Central memory CD4-positive, alpha-beta T cell (primary cell): Measurements from ENCODE around the gene WDR1.
"Not testable (repeated sequence)": the region's sequence is repeated elsewhere in the genome, so short reads cannot be mapped to it uniquely, and the experiment has no call there.

ENCODE experiments used
- DNase-seq: peaks from one replicate; pipeline ENCODE4 v3.0.0; 2022

The WDR1 gene

DNA sequence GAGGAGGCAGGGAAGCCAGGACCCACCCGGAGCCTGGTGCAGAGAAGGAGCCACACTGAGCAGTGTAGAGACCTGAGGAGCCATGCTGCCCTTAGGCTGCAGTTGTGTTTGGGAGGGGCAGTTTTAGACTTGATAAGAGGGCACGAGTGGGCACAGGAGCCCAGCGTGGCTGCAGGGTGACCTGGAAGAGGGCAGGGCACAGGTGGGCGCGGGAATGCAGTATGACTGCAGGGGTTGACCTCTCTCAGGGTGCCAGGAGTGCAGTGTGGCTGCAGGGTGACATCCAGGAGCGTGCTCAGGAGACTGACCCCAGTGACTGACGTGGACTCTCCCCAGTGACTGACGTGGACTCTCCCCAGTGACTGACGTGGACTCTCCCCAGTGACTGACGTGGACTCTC, 14.6 kb upstream of the WDR1 start:
- DNase-seq, result no peak

DNA sequence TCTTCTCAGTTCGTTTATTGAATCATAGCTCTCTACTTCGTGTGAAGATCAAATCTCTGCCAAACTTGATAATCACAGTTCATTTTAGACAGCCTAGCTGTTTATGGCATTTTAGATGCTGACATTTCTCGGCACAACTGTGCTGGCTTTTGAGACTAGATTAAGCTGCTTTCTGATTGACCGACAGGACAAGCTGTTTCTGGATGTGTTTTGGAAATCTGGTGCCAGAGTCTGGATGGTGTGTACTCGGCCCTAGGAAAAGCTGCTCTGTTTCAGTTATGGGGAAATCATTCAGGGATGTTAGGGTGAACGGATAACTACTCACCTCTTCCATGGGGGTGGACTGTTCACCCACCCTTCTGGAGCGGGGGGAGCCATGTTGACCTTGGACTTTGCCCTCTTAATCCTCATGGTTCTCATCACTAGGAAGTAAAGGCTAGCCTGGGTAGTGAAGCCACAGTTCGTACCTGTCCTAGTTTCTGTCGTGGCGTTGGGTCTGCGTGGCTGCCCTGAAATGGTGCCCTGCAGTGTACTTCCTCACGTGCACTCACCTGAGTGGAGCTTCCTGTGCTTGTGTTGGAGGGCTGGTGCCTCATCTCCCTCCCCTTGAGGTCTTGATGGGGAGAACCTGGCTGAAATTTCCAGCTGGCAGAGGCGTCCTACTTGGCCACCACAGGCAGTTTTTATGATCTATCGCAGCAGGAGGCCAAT, 13.7 kb upstream of the WDR1 start:
- DNase-seq, result no peak

DNA sequence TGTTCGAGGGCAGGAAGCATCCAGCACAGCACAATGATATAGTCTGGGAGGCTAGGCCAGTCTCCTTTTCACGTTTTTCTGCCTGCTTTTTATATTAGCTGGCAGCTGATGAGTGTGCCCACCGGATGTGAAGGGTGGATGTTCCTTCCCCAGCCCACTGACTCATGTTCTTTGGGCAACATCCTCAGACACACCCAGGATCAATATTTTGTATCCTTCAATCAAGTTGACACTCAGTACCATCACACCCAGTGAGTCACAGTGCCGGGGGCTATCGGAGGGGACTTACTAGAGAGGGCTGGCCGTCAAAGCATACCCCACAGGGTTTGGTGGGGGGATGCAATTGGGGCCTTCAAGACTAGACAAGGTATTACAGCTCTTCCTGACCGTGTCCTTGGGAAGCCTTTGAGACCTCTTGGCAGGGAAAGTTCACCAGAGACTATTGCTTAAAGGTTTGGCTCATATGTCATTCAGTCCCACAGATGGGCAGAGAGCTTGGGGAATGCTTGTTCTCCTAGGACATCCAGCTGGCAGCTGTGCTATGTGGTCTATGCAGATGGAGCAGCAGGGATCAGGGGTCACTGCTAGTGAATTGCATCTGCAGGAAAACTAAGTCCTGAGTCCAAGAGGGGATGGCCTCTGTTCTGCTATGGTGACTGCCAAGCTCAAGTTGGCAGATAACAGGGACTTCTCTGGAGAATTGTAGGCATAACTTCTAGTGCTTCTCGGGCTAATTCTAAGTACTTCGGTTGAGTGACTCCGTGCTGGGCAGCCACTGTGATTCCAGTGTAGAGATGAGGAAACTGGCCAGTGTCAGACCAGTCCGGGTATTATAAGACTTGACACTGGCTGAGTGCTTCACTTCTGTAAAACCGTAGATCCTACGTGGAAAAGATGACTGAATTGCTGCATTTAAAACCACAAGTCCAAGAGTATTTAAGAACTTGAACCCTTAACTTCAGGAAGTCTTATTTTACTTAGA, 12.9 kb upstream of the WDR1 start:
- no peak for DNase-seq

DNA sequence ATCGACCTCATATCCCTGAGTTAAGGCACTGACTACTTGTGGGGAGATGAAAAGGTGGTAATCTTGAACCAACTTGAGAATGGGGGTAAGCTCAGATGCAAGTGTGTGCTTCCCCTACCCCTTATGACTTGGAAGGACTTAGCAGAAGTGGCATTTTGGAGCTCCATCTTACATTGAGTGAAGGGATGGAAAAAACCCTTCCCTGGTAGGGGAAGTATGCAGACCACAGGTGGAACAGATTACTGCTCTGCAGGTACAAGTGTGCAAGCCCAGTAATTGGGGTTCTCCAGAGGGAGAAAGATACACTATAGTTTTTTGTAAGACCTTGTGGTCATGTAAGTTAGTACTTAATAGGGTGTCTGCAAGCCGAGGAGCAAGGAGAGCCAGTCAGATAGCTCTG, 12.2 kb upstream of the WDR1 start:
- no peak for DNase-seq

DNA sequence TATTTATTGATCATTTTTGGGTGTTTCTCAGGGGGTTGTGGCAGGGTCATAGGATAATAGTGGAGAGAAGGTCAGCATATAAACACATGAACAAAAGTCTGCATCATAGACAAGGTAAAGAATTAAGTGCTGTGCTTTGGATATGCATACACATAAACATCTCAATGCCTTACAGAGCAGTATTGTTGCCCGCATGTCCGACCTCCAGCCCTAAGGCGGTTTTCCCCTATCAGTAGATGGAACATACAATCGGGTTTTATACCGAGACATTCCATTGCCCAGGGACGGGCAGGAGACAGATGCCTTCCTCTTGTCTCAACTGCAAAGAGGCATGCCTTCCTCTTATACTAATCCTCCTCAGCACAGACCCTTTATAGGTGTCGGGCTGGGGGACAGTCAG, 10.9 kb upstream of the WDR1 start:
- DNase-seq, result not testable (repeated sequence)

DNA sequence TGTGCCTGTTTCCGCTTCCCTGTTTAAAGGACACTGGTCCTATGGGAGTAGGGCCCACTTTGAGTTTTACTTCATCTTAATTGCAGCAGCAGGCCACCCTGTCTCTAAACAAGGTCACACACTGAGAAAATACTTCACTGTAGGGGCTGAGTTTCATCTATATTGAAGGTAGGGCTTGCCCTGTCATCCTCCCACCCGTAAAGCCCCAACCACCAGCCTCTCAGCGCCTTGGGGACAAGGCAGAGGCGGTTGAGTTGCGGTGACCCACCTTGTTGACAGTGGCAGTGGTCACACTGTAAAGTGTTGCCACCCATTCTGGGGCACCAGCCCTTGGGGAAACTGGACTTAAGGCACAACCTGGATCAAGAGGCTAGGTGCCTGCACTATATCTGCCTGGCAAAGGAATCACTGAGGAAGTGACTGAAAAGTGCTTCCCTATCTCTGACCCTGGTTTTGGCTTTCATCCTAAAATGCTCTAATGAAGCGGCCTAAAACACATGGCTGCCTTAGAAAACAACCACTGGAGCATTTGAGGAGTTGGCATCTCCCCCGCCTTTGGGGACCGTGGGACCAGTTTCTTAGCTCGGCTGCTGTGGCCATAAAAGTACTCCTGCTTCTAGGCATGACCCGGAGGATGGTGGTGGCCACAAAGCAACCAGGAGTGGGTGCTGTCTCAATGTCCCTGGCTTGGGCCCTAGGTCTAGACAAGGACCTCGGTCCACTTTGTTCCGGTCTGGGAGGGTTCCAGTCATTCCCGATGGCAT, 7.8 kb upstream of the WDR1 start:
- no peak for DNase-seq

DNA sequence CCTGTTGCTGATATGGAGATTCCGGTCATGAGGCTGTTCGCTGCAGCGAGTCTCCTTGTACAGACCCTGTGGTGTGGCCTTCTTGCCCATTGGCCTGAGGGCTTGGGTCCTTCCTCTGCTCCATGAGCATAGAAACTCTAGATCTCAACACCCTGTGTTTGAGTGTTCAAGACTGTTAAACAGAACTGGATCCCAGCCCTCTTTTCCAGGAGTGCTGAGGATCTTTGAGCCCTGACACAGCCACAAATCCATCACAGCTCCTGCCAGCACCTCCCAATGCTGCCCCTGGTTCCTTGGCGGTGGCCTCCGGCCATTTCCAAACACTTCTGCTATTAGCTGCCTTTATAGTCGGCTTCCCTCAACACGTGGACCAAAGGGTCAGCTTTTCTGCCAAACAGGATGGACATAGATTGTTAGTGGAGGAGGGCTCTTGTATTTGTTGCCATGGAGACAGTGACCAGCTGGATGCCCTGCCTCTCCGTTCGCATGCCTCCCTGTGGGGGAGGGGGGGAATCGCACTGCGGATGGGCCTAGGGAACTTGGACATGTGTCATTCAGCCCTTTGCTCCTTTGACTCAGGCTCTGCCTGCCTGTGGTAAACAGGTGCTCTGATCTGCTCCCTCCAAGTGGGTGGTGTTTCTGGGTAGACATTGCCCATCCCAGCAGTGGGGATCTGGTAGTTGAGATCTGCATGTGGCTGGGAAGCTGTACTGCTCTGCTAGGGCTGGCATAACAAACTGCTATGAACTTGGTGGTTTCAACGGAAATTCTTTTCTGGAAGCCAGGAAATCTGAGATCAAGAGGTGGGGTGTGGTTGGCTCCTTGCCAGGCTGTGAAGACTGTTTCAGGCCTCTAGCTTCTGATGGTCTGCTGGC, 6.9 kb upstream of the WDR1 start:
- no peak for DNase-seq

DNA sequence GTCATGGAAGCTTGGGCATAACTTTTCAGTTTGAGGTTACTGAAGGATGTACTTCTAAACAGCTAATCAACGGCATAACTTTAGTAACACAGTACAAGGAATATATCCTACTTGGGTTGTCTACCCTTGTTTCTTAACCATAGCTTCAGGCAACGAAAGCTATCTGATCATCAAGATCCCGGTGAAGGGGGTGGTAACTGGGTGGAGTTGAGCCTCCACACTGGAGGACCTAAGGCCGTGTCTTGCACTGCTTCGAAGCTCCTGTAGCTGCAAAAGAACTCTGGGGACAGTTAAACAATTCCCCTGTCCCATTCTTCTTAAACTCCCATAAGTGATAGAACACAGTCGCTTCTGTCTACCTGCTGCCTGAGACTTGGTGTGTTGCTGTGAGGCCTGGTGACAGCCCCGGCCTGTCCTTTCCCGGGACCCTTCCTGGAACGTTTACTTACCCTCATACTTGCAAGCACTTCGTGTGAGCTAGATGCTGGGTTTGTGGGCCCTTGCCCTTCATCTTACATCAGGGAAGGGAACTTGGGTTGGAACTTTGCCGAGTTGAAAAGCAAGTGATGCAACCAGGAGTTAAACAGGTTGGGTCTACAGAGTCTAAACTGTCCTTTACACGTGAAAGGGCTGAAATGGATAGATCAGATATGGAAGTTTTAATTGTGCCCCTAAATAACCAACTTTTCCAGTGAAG, 5.8 kb upstream of the WDR1 start:
- DNase-seq, result no peak

DNA sequence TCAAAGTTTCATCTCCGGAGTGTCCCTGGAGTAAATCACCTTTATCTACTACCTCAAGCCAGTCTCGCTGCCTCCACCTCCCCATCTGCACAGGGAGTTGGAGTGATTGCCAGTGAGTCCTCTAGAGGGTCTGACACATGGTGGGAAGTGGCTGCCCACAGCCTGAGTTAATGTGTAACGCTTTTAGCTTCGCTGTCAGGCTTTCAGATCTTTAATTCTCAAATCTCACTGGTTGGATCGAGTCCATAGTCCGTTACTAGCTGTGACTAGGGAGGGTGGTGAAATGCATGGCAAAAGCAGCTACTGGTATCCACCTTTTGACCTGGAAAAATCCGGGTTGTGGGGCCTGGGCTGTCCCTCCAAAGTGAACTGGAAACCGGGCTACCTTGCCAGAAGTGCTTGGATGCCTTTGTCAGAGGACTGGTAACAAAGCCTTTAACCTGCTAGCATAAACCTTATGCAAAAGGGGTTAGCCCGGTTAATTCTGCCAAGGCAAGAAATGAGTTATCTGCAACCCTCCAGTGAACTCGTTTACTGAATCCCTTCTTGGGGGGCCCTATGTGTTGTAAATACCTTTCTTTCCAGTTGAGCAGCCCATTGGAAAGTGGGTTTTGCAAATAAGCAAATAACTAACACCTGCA, 5.1 kb upstream of the WDR1 start:
- DNase-seq, result no peak

DNA sequence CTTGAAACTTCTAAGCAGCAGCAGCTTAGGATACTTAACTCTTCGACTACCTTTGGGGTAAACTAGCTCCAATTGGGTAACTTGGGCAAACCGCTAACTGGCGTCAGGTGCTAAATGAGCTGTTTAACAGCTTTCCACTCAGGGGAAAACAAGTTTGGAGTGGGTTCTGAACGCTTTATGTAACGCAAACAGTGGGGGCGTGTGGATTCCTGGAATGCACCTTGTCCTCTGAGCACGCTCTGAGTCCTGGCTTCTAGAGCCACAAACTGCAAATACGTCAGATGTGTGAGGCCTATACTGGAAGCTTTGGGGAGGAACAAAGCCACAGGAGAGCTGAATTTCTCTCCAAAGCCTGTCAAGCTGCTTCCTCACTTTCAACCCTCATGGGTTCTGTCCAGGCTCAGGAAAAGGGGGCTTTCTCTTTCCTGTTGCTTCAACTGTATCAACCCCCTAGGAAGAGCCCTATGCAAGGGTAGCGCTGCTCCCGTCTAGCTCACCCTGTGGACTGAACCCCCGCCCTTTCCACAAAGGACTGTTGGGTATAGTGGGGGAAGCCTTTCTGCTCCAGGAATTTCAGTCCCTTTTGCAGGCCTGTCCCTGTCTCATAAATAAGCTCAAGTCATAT, 4.5 kb upstream of the WDR1 start:
- DNase-seq, result no peak

DNA sequence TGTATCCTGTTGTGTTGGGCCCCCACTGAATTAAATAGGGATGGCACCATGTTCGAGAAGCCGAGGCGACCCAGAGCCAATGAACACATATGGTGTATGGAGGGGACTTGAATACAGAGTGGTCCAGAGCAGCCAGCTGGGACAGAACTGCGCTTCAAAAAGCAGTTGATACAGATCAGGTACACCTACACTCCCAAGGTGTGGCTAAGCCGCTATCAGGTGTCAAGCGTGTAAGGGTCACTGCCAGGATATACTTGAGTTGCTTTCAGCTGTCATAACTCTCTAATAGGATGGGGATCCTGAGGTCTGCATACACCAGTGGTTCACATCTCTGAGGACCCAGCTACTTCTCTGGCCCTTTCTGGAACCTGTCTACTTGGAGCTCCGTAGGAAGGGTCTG, 3.2 kb upstream of the WDR1 start:
- DNase-seq, result no peak

DNA sequence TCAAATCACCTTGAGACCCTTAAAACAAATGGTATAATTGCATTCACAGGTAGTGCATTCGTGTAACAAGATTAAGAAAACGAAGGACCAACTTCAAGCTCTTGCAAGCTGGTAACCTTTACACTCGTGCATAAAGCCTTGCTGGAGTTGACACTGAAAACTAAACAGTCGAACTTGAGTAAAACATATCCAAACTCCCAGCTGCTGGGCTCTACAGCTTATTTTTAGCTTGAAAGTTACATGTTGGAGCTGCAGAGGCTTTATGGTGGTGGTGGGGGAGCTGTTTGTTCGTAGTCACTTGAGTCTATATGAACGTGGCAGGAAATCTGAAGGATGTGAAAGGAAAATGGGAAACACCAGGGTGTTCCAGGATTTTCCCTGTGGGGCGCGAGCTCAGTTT, 2.7 kb upstream of the WDR1 start:
- DNase-seq, result no peak

DNA sequence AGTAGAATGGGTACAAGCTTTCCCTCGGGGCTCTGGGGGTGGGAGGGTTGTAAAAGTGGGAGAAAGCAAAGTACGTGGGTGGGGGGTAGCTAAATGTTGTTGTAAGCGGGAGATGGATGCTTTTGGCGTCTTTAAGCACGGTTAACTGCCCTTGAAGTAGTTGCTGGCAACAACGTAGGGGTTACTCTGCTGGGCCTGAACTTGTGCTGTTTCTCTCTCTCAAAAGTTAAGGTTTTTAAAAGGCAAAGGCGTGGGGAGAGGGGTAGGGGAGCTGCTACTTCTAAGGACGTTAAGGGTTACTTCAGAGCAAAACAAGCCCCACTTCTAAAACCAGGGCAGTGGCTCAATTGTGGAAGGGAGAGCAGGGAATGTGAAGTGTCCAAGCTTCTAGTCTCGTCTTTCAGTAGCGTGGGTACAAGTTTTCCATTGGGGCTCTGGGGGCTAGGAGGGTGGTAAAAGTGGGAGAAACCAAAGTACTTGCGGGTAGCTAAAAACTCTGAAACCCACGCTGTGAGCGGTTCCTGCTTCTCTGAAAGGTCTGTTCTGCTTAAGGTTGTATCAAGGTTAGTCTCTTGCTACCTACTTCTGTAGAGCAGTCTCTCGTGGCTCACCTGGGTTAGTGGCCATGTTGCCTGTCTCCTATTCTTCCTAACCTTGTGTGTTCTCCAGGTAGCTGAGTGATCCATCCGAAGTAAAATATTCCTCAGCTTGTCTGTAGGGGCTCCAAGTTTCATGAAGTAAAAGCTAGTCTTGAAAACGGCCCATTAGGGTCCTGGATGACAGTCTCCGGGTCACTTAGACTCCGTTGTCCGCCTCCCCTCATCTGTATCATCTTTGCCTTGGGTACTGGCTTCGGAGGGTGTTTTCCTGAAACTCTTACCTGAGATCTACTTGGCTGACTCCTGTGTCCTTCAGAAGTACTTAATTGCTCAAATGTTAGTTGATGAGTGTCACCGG, 1.7 kb upstream of the WDR1 start:
- no peak for DNase-seq

DNA sequence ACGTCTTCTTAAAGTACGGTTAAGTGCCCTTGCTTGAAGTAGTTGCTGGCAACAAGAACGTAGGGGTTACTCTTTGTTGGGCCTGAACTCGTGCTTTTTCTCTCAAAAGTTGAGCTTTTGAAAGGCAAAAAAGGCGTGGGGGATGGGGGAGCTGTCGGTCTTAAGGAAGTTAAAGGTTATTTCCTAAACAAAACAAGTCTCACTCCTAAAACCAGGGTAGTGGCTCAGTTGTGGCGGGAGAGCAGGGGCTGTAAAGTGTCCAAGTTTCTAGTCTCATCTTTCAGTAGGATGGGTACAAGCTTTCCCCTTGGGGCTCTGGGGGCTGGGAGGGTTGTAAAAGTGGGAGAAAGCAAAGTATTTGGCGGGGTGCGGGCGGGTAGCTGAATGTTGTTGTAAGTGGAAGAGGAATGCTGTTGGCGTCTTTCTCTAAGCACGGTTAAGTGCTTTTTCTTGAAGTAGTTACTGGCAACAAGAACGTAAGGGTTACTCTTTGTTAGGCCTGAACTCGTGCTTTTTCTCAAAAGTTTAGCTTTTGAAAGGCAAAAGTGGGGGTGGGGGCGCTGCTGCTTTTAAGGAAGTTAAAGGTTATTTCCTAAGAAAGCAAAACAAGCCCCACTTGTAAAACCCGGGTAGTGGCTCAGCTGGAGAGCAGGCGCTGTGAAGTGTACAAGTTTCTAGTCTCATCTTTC, 904 bp upstream of the WDR1 start:
- peak; percentile 32 for DNase-seq

DNA sequence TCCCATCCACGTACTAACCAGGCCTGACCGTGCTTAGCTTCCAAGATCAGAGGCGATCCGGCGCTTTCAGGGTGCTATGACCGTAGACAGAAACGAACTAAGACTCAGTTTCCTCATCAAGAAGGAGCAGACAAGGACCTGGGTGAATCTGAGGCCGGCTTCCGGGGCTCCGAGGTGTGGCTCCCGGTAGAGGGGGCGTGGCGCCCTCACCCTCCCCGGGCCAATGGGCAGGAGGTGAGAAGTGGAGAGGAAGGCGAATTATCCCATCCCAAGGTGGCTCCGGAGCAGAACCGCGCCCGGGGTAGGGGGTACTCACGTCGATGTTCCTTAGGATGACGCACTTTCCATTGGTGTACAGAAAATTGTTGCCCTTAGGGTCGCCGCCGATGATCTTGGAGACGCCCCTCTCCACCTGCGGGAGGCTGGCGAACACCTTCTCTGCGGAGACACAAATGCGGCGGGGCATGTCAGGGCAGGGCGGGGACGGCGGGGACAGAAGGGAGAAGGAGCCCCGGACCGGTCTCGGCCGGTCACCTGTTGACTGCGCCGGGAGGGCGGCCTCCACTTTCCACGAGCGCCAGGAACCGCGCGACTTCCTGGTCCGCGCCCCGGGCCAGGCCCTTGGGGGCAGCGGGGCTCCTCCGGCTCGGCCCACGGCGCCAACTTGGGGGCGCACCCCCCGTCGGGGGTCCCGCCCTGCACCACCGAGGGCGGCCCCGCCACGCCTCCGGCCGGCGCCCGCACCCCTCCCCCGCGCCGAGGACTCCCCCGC, 616 bp downstream of the WDR1 start:
- peak; percentile 78 for DNase-seq

DNA sequence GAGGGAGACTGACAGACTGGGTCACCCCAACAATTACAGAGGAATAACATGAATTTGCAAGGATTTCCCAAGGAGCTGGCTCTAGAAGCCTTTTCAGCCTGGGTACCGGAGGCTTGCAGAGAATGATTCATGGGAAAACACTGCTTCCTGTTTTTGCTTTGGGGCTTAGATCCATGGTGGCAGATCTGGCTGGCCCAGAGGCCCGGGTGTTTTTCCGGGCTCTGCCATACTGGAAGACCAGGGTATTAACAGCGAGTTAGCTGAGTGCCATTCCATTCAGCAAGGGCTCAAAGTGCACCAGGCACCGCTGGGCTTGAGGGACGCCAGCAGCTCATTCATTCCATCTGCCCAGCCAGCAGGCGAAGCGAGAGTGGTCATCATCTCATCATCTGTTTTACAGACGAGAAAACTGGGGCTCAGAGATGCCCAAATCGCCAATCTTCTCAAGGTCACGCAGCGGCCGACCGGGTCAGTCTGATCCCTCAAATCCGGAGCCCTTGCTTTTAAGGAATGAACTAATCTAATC, 1.3 kb downstream of the WDR1 start:
- DNase-seq, result no peak

DNA sequence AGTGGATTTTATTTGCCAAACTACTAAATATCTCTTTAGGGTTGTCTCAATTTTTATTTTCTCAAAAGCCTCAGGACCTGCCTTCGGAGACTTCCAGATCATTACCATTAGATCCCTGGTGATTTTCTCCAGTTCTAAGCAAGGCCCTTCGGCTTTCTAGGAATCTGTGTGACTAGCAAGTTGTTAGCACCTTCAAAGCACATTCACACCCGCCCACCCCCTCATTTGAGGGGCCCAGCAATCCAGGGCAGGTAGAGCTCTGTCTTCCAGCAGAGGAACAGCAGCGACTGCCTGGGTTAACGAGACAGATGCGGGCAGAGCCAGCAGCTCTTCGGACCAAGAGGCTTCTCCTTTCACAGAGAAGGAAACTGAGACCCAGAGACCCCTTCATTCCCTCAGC, 2.0 kb downstream of the WDR1 start:
- DNase-seq, result no peak

DNA sequence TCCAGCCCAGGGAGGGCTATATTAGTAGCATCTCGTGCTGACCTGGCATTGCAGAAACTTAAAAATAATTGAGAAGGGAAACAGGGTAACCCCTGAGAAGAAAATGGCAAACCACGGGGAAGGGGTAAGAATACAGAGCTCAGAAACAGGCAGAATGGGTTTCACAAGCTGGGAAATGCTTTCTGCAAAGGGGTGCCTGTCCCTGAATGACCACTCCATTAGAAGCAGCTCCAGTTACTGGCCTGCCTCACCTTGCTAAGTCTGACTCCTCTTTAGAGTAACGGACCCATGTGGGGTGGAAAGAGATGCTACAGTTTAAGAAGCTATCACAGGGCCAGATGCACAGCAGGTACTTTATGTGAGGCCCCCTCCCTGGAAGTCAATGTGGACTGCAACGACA, 2.5 kb downstream of the WDR1 start:
- no peak for DNase-seq
